ENCODE measurements around the gene TMC7. TPM values are rescaled to one million over a fixed set of nuclear protein-coding genes. Genes with fewer than 3 reads are reported as not detected.
"Not testable (repeated sequence)": the region's sequence is repeated elsewhere in the genome, so short reads cannot be mapped to it uniquely, and the experiment has no call there.

The TMC7 gene
- total and polyA plus RNA-seq, 2 of the 8 experiments (the other 6 are each of a cell fraction or from before 2014, with no cell fraction given): 2.3 to 2.6 TPM

DNA sequence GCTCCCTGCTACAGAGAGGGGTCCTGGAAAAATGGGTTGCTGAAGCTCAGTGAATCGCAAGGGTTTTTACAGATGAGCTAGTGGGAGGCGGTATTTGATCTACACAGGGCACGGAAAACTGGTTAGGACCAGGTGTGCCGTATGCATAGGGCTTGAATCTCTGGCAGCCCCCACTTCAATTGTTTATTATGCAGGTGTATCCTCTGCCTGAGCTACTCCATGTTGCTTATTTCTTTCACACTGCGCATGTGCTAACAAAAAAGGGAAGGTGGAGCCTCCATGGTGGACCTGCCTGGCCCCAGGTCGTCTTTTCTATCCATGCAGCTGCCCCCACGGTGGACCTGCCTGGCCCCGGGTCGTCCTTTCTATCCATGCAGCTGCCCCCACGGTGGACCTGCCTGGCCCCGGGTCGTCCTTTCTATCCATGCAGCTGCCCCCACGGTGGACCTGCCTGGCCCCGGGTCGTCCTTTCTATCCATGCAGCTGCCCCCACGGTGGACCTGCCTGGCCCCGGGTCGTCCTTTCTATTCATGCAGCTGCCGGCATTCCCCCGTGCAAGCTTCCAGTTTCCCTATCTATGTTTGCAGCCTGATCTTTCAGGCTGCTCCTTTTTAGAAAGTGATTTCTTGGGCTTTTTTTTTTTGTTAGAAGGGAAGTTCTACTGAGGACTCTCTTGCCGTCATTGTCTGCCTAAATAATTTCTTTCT lies 27.7 kb upstream of the TMC7 start:
- H3K36me3 ChIP-seq (ENCODE audit: control insufficient read depth in 2 of 4, insufficient read depth in 4 of 4, low read length in 3 of 4); H2BK15ac ChIP-seq (ENCODE audit: low read length); H3K4me2 ChIP-seq (ENCODE audit: insufficient read depth in 1 of 2, low read depth in 2 of 2, low read length in 2 of 2); H4K20me1 ChIP-seq (replicated peaks in 1 of 2; ENCODE audit: control insufficient read depth in 1 of 2, insufficient read depth in 2 of 2, low read length in 2 of 2); H2BK12ac ChIP-seq (ENCODE audit: low read depth, low read length); H3K9me3 ChIP-seq (ENCODE audit: insufficient read depth in 2 of 2, low read depth in 1 of 2, low read length in 1 of 2); H4K91ac ChIP-seq (replicated peaks; ENCODE audit: insufficient read length, low read length); H3K27ac ChIP-seq (ENCODE audit: low read depth, low read length); H3K4me3 ChIP-seq (ENCODE audit: extremely low read depth in 1 of 4, insufficient read depth in 2 of 4, low read depth in 3 of 4, low read length in 4 of 4); H3K4me1 ChIP-seq (replicated peaks in 1 of 4; ENCODE audit: control insufficient read depth in 3 of 4, insufficient read depth in 4 of 4, low read length in 3 of 4); H4K5ac ChIP-seq (ENCODE audit: insufficient read length, low read depth, low read length); H2BK20ac ChIP-seq (ENCODE audit: low read length); H2BK120ac ChIP-seq (replicated peaks; ENCODE audit: low read depth, low read length); H3K18ac ChIP-seq (ENCODE audit: extremely low read depth, low read length); H3K27me3 ChIP-seq (replicated peaks in 1 of 4; ENCODE audit: control insufficient read depth in 3 of 4, extremely low read depth in 1 of 4, insufficient read depth in 3 of 4, low read length in 3 of 4); H3K23ac ChIP-seq (ENCODE audit: insufficient read length); H4K8ac ChIP-seq (ENCODE audit: extremely low read depth, insufficient read depth, low read length); H3K4ac ChIP-seq (replicated peaks; ENCODE audit: insufficient read length, low read depth, low read length); H3K79me2 ChIP-seq (ENCODE audit: control insufficient read depth in 1 of 2, insufficient read depth in 2 of 2, low read length in 2 of 2); H3K56ac ChIP-seq (replicated peaks; ENCODE audit: insufficient read length, low read depth, low read length); H2BK5ac ChIP-seq (ENCODE audit: low read depth, low read length); H3K79me1 ChIP-seq (ENCODE audit: low read depth, low read length); H3K23me2 ChIP-seq (ENCODE audit: low read depth, low read length); DNase-seq (ENCODE audit: low read depth in 1 of 2, low spot score in 2 of 2); FAIRE-seq; H2AK5ac ChIP-seq (ENCODE audit: low read depth, low read length); H3K14ac ChIP-seq (ENCODE audit: insufficient read length); H3K9ac ChIP-seq (replicated peaks in 1 of 4; ENCODE audit: extremely low read depth in 1 of 4, low read depth in 3 of 4, low read length in 3 of 4): not testable (repeated sequence)
- peak overlapping the region; percentile 89; the same call in 1 of the 2 replicates for H2AFZ ChIP-seq (ENCODE audit: low read length)
- POLR2A ChIA-PET (ENCODE audit: partially characterized antibody): interaction anchor here (1.0 to 1.6 kb wide), 3 partner anchors 9 to 155 kb away, joined by 3 to 4 read pairs (median 4); partner anchors contain the start of genes ARL6IP1 and SMG1
- 84% methylated on average over 14 of the region's 21 CpGs; no CpG with 5 or more reads in 1 of the 2 experiments for WGBS, 2 experiments (ENCODE audit: extremely low coverage in 1 of 2, insufficient coverage in 1 of 2, insufficient read length in 1 of 2, insufficient replicate concordance in 2 of 2, low coverage in 1 of 2, low lambda C conversion rate in 2 of 2, missing lambda C conversion rate in 1 of 2)
- CTCF ChIA-PET (ENCODE audit: partially characterized antibody): interaction anchor here (0.6 to 2.9 kb wide), 3 partner anchors 12 to 108 kb away, joined by 3 to 11 read pairs (median 4); no protein-coding TSS in a partner anchor

All from H1 (cell line).